OCI-LY3 (cell line): ENCODE results near the gene SEC11A.
"Not testable (repeated sequence)": the region's sequence is repeated elsewhere in the genome, so short reads cannot be mapped to it uniquely, and the experiment has no call there.

Source experiments
- H2AFZ ChIP-seq: fragments of 200-600, 300-600 bp; shearing (Covaris generic); 2 replicates; pipeline ENCODE4 v1.6.0; 2014; ENCODE audit warnings: antibody characterized with exemption, low read depth, low read length
- H3K27ac ChIP-seq: fragments of 200-600, 300-600 bp; sonication (generic); 2 replicates; pipeline ENCODE4 v1.5.1; 2014; ENCODE audit warnings: mild to moderate bottlenecking, low read length, moderate library complexity, mixed read lengths
- H3K27me3 ChIP-seq: fragments of 200-600, 300-600 bp; sonication (generic); 2 replicates; pipeline ENCODE4 v1.6.1; 2014; ENCODE audit warnings: low read depth, low read length, mixed read lengths
- H3K36me3 ChIP-seq: fragments of 200-600, 300-600 bp; sonication (generic); replicated peaks from 2 replicates; pipeline ENCODE3; 2014; ENCODE audit warnings: low read depth, low read length, mixed read lengths
- H3K4me1 ChIP-seq: fragments of 300-600, 200-600 bp; sonication (generic); 2 replicates; pipeline ENCODE4 v1.6.1; 2014; ENCODE audit warnings: low read length, mixed read lengths
- H3K4me2 ChIP-seq: fragments of 200-600, 300-600 bp; sonication (generic); 2 replicates; pipeline ENCODE4 v1.6.1; 2014; ENCODE audit warnings: low read length, mixed read lengths
- H3K4me3 ChIP-seq: fragments of 300-600, 200-600 bp; sonication (generic); 2 replicates; pipeline ENCODE4 v1.5.1; 2014; ENCODE audit warnings: antibody characterized with exemption, mild to moderate bottlenecking, low read length, moderate library complexity
- H3K79me2 ChIP-seq: fragments of 300-600, 200-600 bp; shearing (Covaris generic); 2 replicates; pipeline ENCODE4 v1.6.1; 2014; ENCODE audit warnings: mild to moderate bottlenecking, low read length, mixed read lengths
- H3K9ac ChIP-seq: fragments of 300-600, 200-600 bp; shearing (Covaris generic); 2 replicates; pipeline ENCODE4 v1.6.0; 2014; ENCODE audit warnings: mild to moderate bottlenecking, low read length, moderate library complexity
- H3K9me3 ChIP-seq: fragments of 200-600, 300-600 bp; shearing (Covaris generic); 2 replicates; pipeline ENCODE4 v1.6.1; 2014; ENCODE audit warnings: low read length, mixed read lengths; ENCODE audit not compliant: insufficient read depth
- H4K20me1 ChIP-seq: fragments of 200-600, 300-600 bp; sonication (generic); 2 replicates; pipeline ENCODE4 v1.6.1; 2016; ENCODE audit warnings: low read length, mixed read lengths; ENCODE audit not compliant: insufficient read depth
- EZH2phosphoT487 ChIP-seq: fragments of 200-600 bp; shearing (Covaris generic); IDR thresholded peaks from 2 replicates; pipeline ENCODE4 v1.6.1; 2018; ENCODE audit warnings: antibody characterized with exemption, mixed run types, low read depth
- TF ChIP-seq, protein P1 (sequence below): fragments of 200-600, 300-600 bp; sonication (generic); IDR thresholded peaks from 2 replicates; pipeline ENCODE4 v1.5.1; 2014; ENCODE audit warnings: antibody characterized with exemption, low read length, low read depth

Gene SEC11A

GRCh38 chr15:84645997-84646396 is 69.9 kb downstream of the SEC11A start:
- no peak for TF ChIP-seq EZH2phosphoT487
- TF ChIP-seq, protein P1, sequence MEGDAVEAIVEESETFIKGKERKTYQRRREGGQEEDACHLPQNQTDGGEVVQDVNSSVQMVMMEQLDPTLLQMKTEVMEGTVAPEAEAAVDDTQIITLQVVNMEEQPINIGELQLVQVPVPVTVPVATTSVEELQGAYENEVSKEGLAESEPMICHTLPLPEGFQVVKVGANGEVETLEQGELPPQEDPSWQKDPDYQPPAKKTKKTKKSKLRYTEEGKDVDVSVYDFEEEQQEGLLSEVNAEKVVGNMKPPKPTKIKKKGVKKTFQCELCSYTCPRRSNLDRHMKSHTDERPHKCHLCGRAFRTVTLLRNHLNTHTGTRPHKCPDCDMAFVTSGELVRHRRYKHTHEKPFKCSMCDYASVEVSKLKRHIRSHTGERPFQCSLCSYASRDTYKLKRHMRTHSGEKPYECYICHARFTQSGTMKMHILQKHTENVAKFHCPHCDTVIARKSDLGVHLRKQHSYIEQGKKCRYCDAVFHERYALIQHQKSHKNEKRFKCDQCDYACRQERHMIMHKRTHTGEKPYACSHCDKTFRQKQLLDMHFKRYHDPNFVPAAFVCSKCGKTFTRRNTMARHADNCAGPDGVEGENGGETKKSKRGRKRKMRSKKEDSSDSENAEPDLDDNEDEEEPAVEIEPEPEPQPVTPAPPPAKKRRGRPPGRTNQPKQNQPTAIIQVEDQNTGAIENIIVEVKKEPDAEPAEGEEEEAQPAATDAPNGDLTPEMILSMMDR: no peak
- no peaks in the 10 kb centered on the region for H3K79me2 ChIP-seq

DNA sequence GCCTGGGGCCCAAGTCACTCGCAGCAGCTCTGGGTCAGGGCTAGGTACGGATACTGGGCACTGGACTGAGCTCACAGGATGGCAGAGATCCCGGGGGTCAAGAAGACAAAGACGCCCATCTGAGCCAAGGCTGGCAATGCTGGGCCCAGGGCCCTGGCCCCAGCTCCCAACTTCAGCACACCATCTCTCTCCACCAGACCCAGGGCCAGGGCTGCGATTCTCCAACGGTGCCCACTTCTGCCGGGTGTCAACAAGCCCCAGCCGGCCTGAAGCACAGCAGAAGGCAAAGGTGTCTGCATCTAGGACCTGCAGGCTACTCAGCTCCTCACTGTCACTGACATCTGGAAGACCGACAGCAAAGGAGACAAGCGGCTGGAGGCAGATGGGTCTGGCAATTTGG is 70.4 kb downstream of the SEC11A start:
- Histone ChIP-seq H3K27ac (no peak overlapping the region), H3K9me3 (no peaks in the 10 kb centered on the region), H3K79me2 (no peaks in the 10 kb centered on the region), H3K27me3 (no peaks in the 10 kb centered on the region), H3K4me1 (no peaks in the 10 kb centered on the region), H3K9ac (no peak overlapping the region), H2AFZ (no peak overlapping the region), H3K4me2 (no peak overlapping the region), H4K20me1 (no peaks in the 10 kb centered on the region), H3K36me3 (peaks cover 69% of the 10 kb centered on the region), H3K4me3 (no peak overlapping the region)
- TF ChIP-seq EZH2phosphoT487: no peak
- TF ChIP-seq, protein P1: no peak

More at GRCh38 chr15:84645997-84646396, 69.9 kb downstream of the SEC11A start:
- H3K27ac ChIP-seq: no peak overlapping the region
- H3K27me3 ChIP-seq: no peaks in the 10 kb centered on the region
- H2AFZ ChIP-seq: no peak overlapping the region
- H3K4me2 ChIP-seq: no peak overlapping the region
- H4K20me1 ChIP-seq: no peaks in the 10 kb centered on the region
- H3K36me3 ChIP-seq: peaks cover 65% of the 10 kb centered on the region
- no peaks in the 10 kb centered on the region for H3K9me3 ChIP-seq
- no peak overlapping the region for H3K4me3 ChIP-seq
- no peaks in the 10 kb centered on the region for H3K4me1 ChIP-seq
- H3K9ac ChIP-seq: no peak overlapping the region

GRCh38 chr15:84643838-84644237 is 72.1 kb downstream of the SEC11A start:
- Histone ChIP-seq H4K20me1 (no peaks in the 10 kb centered on the region), H3K36me3 (peaks cover 71% of the 10 kb centered on the region), H3K9me3 (no peaks in the 10 kb centered on the region)

GRCh38 chr15:84642640-84643039 is 73.3 kb downstream of the SEC11A start:
- not testable (repeated sequence) for H2AFZ ChIP-seq, H3K9me3 ChIP-seq, H3K4me1 ChIP-seq, H3K4me2 ChIP-seq, H3K9ac ChIP-seq, H3K27ac ChIP-seq, H3K27me3 ChIP-seq, H3K4me3 ChIP-seq, H3K79me2 ChIP-seq, H4K20me1 ChIP-seq
- H3K36me3 ChIP-seq: peaks cover 64% of the 10 kb centered on the region

More at GRCh38 chr15:84643838-84644237, 72.1 kb downstream of the SEC11A start:
- Histone ChIP-seq H3K79me2 (no peaks in the 10 kb centered on the region), H3K27ac (no peak overlapping the region), H3K27me3 (no peaks in the 10 kb centered on the region), H3K4me1 (no peaks in the 10 kb centered on the region), H3K4me3 (no peak overlapping the region), H3K9ac (no peak overlapping the region), H2AFZ (no peak overlapping the region), H3K4me2 (no peak overlapping the region)
- no peak for TF ChIP-seq EZH2phosphoT487
- TF ChIP-seq, protein P1: no peak

GRCh38 chr15:84641871-84642270 is 74.1 kb downstream of the SEC11A start:
- not testable (repeated sequence) for H3K79me2 ChIP-seq, H3K4me3 ChIP-seq, H3K9me3 ChIP-seq, H3K27me3 ChIP-seq, H4K20me1 ChIP-seq, H3K4me2 ChIP-seq, H3K9ac ChIP-seq, H3K4me1 ChIP-seq, H2AFZ ChIP-seq, H3K27ac ChIP-seq
- H3K36me3 ChIP-seq: peaks cover 62% of the 10 kb centered on the region
